Mononuclear cell (primary cell): ENCODE results near the gene ZSCAN16. TPM values are rescaled to one million over a fixed set of nuclear protein-coding genes. Genes with fewer than 3 reads are reported as not detected.

ENCODE experiments used
- H3K27me3 ChIP-seq: 2 replicates; pipeline ENCODE4 v1.6.0; 2011; ENCODE audit warnings: low read length, control low read depth; ENCODE audit not compliant: insufficient read depth
- H3K4me1 ChIP-seq: 2 replicates; pipeline ENCODE4 v1.5.1; 2011; ENCODE audit warnings: mild to moderate bottlenecking, low read length, control low read depth; ENCODE audit not compliant: insufficient read depth
- H3K4me3 ChIP-seq: 2 replicates; pipeline ENCODE4 v1.5.1; 2011; ENCODE audit warnings: mild to moderate bottlenecking, low read length, moderate library complexity
- H3K9me3 ChIP-seq: 2 replicates; pipeline ENCODE4 v1.5.1; 2011; ENCODE audit warnings: low read depth, mild to moderate bottlenecking, control low read depth, low read length
- total RNA-seq: library from RNA; depleted of rRNA; stranded (reverse); fragments of >200 nt; gene quantifications from one replicate; pipeline ENCODE4 v1.2.3, GENCODE V29; 2012

Gene ZSCAN16
- total RNA-seq, 1 donor, result 10.2 TPM

- Histone ChIP-seq H3K9me3 (no peaks in the 10 kb centered on the region), H3K4me1 (peaks cover 26% of the 10 kb centered on the region), H3K27me3 (no peaks in the 10 kb centered on the region), H3K4me3 (peak within 1 kb of the TSS; percentile 76)
Observed at GRCh38 chr6:28141500-28142329, 17.3 kb downstream of the ZSCAN16 start, which contains the start of gene ZKSCAN8. ZKSCAN8 (plus strand) TSS chr6:28141883; CDS start chr6:28148408, 6,525 bp downstream.

GRCh38 chr6:28142446-28142845, 18.0 kb downstream of the ZSCAN16 start:
- H3K4me3 ChIP-seq, result peak overlapping the region; percentile 76
- H3K27me3 ChIP-seq, result no peaks in the 10 kb centered on the region
- peaks cover 25% of the 10 kb centered on the region for H3K4me1 ChIP-seq
- no peaks in the 10 kb centered on the region for H3K9me3 ChIP-seq

- Histone ChIP-seq H3K4me1 (peaks cover 8% of the 10 kb centered on the region), H3K9me3 (no peaks in the 10 kb centered on the region), H3K4me3 (no peak overlapping the region), H3K27me3 (no peaks in the 10 kb centered on the region)
Observed at GRCh38 chr6:28145231-28145630, 20.8 kb downstream of the ZSCAN16 start.

GRCh38 chr6:28152531-28152930, 28.1 kb downstream of the ZSCAN16 start:
- Histone ChIP-seq H3K27me3 (no peaks in the 10 kb centered on the region), H3K4me1 (no peaks in the 10 kb centered on the region), H3K4me3 (no peak overlapping the region), H3K9me3 (no peaks in the 10 kb centered on the region)

GRCh38 chr6:28153546-28153945, 29.1 kb downstream of the ZSCAN16 start:
- Histone ChIP-seq H3K27me3 (no peaks in the 10 kb centered on the region), H3K9me3 (no peaks in the 10 kb centered on the region), H3K4me1 (no peaks in the 10 kb centered on the region), H3K4me3 (no peak overlapping the region)

GRCh38 chr6:28154357-28154756, 29.9 kb downstream of the ZSCAN16 start:
- no peaks in the 10 kb centered on the region for H3K4me1 ChIP-seq
- H3K9me3 ChIP-seq, result no peaks in the 10 kb centered on the region
- H3K27me3 ChIP-seq, result no peaks in the 10 kb centered on the region
- no peak overlapping the region for H3K4me3 ChIP-seq

GRCh38 chr6:28158318-28158717, 33.9 kb downstream of the ZSCAN16 start:
- H3K4me3 ChIP-seq, result no peak overlapping the region
- H3K27me3 ChIP-seq, result no peaks in the 10 kb centered on the region
- peaks cover 10% of the 10 kb centered on the region for H3K4me1 ChIP-seq
- no peaks in the 10 kb centered on the region for H3K9me3 ChIP-seq

- Histone ChIP-seq H3K27me3 (no peaks in the 10 kb centered on the region), H3K4me3 (no peak overlapping the region), H3K9me3 (no peaks in the 10 kb centered on the region), H3K4me1 (peaks cover 10% of the 10 kb centered on the region)
Observed at GRCh38 chr6:28159029-28159607, 34.7 kb downstream of the ZSCAN16 start.

GRCh38 chr6:28160233-28160632, 35.8 kb downstream of the ZSCAN16 start:
- Histone ChIP-seq H3K27me3 (no peaks in the 10 kb centered on the region), H3K9me3 (no peaks in the 10 kb centered on the region), H3K4me1 (peaks cover 10% of the 10 kb centered on the region), H3K4me3 (no peak overlapping the region)

- Histone ChIP-seq H3K27me3 (no peaks in the 10 kb centered on the region), H3K4me3 (peak overlapping the region; percentile 26), H3K9me3 (no peaks in the 10 kb centered on the region), H3K4me1 (peaks cover 10% of the 10 kb centered on the region)
Observed at GRCh38 chr6:28161410-28162079, 37.1 kb downstream of the ZSCAN16 start.

- no peaks in the 10 kb centered on the region for H3K9me3 ChIP-seq
- no peaks in the 10 kb centered on the region for H3K27me3 ChIP-seq
- H3K4me1 ChIP-seq, result peaks cover 10% of the 10 kb centered on the region
- no peak overlapping the region for H3K4me3 ChIP-seq
Observed at GRCh38 chr6:28165563-28165962, 41.2 kb downstream of the ZSCAN16 start.

- Histone ChIP-seq H3K4me1 (peaks cover 5% of the 10 kb centered on the region), H3K9me3 (no peaks in the 10 kb centered on the region), H3K27me3 (no peaks in the 10 kb centered on the region), H3K4me3 (no peak overlapping the region)
Observed at GRCh38 chr6:28167068-28167467, 42.7 kb downstream of the ZSCAN16 start.

- no peaks in the 10 kb centered on the region for H3K27me3 ChIP-seq
- no peaks in the 10 kb centered on the region for H3K4me1 ChIP-seq
- H3K4me3 ChIP-seq, result no peak overlapping the region
- no peaks in the 10 kb centered on the region for H3K9me3 ChIP-seq
Observed at GRCh38 chr6:28167926-28168325, 43.5 kb downstream of the ZSCAN16 start.

- Histone ChIP-seq H3K9me3 (peaks cover 3% of the 10 kb centered on the region), H3K4me1 (no peaks in the 10 kb centered on the region), H3K4me3 (no peak overlapping the region), H3K27me3 (no peaks in the 10 kb centered on the region)
Observed at GRCh38 chr6:28171271-28171670, 46.9 kb downstream of the ZSCAN16 start.

- Histone ChIP-seq H3K27me3 (no peaks in the 10 kb centered on the region), H3K9me3 (peaks cover 4% of the 10 kb centered on the region), H3K4me3 (no peak overlapping the region), H3K4me1 (no peaks in the 10 kb centered on the region)
Observed at GRCh38 chr6:28172006-28172405, 47.6 kb downstream of the ZSCAN16 start.
